RCC 7860 (cell line): ENCODE data around the gene SUCO.
"Not testable (repeated sequence)": the region's sequence is repeated elsewhere in the genome, so short reads cannot be mapped to it uniquely, and the experiment has no call there.

Experiments
- DNase-seq: peaks from one replicate; pipeline ENCODE4 v3.0.0-alpha.2; 2015; ENCODE audit warnings: low spot score
- FAIRE-seq: peaks from 2 replicates; lab custom pipeline; 2012; peaks lifted over from hg19 to GRCh38; lab: Jason Lieb, UNC

The SUCO gene

GRCh38 chr1:172603816-172604215 lies 70.9 kb downstream of the SUCO start:
- FAIRE-seq: no peak
- DNase-seq: no peak

- no peak for DNase-seq
- FAIRE-seq: no peak
Measured at GRCh38 chr1:172605641-172606040, 72.7 kb downstream of the SUCO start.

DNA sequence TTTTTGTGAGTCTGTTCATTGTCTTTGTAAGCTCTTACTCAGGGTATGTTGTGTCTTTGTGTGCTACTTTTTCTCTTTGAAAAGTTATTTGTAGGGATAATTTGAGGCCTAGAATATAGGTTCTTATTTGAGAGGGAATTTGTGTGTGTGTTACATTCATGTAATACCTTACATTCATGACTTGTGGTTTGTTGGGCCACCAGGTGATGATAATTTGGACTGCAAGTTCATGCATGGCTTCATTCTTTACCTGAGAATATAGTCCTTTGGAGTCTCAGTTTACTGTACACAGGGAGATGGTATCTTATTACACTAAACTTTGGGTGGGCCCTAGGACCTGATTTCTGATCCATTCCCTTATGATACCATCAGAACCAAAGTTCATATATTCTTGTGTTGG lies 74.2 kb downstream of the SUCO start:
- DNase-seq (no peak), FAIRE-seq (no peak)

DNA sequence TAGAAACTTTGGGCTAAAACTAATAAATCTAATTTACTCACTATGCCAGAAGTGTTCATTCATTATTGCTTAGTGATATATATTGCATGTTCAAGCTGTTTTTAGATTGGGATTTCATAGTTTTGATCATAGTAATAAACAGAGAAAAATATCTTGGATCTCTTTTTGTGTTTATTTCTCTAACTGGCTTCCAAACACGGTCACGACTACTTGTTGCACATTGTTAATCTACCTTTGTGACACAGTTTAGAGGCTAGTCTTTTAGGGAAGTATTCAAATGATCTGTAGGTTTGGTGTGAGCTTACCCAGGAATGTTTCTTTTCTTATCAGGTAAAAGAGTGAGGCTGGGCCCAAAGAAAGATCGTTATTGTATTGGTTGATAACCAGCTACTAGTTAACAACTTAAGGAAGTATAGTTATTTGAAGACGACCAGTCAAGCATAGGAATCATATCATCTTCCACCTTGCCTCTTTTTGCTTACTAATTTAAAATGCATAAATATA lies 75.2 kb downstream of the SUCO start:
- no peak for FAIRE-seq
- no peak for DNase-seq

- DNase-seq (peak; percentile 29), FAIRE-seq (peak; percentile 57)
Measured at GRCh38 chr1:172609528-172609927, 76.6 kb downstream of the SUCO start.

GRCh38 chr1:172612478-172612877 lies 79.5 kb downstream of the SUCO start:
- FAIRE-seq: no peak
- no peak for DNase-seq

GRCh38 chr1:172613294-172613693 lies 80.3 kb downstream of the SUCO start:
- FAIRE-seq: no peak
- DNase-seq: no peak

DNA sequence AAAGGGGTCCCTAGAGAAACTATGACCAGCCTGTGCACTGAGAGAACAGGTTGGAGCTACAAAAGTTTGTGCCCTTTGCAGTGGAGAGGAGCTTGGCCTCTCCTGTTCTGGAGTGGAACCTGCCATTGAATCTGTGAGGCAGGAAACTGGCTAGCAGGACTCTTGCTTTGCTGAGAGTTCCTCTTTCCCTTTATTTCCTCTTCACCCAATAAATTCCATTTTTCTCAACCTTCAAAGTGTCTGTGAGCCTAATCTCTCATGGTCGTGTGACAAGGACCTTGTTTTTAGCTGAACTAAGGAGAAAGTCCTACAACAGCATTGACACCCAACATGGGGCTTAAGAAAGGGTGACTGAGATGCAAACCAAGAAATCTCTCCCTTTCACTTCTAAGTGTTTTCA lies 83.2 kb downstream of the SUCO start:
- no peak for DNase-seq
- no peak for FAIRE-seq

DNA sequence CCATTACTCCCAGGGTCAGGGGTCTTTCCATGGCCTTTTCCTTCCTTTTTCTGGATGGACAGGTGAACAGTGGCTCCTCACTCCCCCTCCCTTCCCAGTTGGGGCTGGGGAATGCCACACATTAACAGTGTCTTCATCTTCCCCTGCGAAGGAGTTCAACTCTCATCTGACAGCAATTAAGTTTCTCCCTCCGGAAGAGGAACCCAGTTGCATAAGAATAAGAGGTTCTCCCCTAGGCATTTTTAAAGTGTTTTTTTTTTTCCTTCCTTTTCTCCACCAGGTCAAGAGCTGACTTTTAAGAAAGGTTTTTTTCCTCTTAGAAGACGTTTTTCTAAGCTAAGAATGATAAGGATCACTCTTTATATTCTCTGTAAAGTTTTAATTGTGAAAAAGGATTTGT lies 83.7 kb downstream of the SUCO start:
- DNase-seq: no peak
- FAIRE-seq: no peak

- DNase-seq, FAIRE-seq: not testable (repeated sequence)
Measured at GRCh38 chr1:172620603-172621002, 87.7 kb downstream of the SUCO start.

GRCh38 chr1:172622541-172622940 lies 89.6 kb downstream of the SUCO start:
- no peak for FAIRE-seq
- no peak for DNase-seq

DNA sequence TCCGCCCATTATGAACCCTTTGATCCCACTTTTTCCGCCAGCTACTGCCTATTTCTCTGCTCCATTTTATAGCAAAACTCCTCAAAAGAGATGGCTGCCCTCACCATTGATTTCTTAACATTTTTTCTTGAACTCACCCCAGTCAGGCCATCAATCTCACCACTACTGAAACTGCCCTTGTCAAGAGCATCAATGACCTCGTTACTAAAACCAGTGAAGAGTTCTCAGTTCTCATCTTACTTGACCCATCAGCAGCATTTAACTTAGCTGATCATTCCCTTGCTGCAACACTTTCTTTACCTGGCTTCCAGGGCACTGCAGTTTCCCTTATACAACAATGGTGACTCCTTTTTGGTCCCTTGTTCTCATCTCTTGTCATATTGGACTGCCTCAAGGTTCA lies 90.8 kb downstream of the SUCO start:
- FAIRE-seq (no peak), DNase-seq (no peak)

- DNase-seq: no peak
- no peak for FAIRE-seq
Measured at GRCh38 chr1:172626845-172627244, 93.9 kb downstream of the SUCO start.

- FAIRE-seq: no peak
- DNase-seq: no peak
Measured at GRCh38 chr1:172627702-172628101, 94.8 kb downstream of the SUCO start.

DNA sequence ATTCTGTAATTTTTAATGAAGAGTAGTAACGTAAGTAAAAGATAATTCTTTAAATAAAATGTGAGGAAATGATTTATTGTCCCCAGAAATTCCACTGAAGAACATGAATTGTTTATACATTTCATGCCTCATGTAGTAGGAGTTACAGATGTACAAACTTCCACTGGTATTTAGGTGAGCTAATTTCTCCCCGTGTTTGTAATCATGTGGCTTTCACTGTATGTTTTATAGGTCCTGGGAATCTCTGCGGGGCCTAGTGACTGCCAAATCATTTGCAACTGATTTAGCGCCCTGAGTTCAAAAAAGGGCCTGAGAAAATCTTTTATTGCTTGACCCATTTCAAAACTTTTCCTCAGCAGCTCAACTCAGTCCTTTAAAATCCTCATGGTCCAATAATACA lies 95.5 kb downstream of the SUCO start:
- DNase-seq: no peak
- FAIRE-seq: no peak

- FAIRE-seq (no peak), DNase-seq (no peak)
Measured at GRCh38 chr1:172629170-172629569, 96.2 kb downstream of the SUCO start.

GRCh38 chr1:172629638-172630037 lies 96.7 kb downstream of the SUCO start:
- FAIRE-seq: no peak

GRCh38 chr1:172630056-172630818 lies 97.3 kb downstream of the SUCO start:
- FAIRE-seq (peak; percentile 86), DNase-seq (peak; percentile 60)

More at GRCh38 chr1:172629638-172630037, 96.7 kb downstream of the SUCO start:
- no peak for DNase-seq

DNA sequence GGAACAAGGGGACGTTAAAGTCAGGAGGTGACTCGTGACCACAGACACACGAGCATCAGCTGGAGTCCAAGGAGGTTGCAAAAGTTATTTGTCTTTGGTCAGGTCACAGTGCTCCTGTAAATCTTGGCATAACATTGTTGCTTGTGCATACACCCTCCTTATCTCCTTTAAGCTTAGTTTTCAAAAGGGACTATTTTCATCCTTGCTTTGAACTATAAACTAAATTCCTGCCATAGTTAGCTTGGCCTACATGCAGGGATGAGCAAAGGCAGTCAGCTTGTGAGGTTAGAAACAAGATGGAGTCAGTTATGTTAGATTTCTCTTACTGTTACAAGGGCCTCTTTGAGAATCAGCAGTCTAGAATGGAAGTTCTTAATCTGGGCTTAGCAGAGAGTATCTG lies 97.9 kb downstream of the SUCO start:
- FAIRE-seq: no peak
- DNase-seq: peak; percentile 47

DNA sequence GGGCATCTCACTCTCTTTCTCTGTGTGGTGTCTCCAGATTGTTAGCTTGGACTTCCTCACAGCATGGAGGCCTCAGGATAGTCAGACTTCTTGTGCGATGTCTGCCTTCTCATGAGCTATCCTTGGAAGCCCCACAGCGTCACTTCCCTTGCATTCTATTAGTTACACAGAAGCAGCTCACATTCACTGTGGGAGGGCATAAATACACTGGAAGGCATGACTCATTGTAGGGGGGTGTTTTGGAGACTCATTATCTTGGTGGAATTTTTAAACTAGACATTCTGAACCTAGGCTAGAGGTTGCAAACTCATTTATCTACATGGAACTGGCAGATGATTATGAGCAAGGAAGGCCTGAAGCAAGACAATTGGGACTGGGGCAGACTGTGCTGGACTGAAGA lies 104.6 kb downstream of the SUCO start:
- peak; percentile 92 for FAIRE-seq

DNA sequence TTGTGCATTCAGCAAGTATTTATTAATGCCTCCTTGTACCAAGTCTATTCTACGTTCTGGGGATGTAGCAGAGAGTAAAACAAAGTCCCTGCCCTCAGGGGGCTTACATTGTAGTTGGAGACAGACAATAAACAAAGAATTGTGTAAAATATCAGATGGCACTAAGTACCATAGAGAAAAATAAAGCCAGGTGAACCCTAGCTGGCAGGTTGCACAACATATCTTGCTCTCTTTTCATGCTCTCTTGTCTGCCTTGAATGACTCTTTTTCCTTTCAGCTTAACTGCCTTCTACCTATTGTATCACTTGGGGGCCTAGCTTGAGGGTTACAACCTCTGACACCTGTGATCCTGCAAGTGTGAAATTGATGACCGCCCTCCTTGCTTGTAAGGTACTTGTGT lies 105.3 kb downstream of the SUCO start:
- FAIRE-seq: no peak
- peak; percentile 18 for DNase-seq

More for the DNA sequence above, 104.6 kb downstream of the SUCO start:
- DNase-seq: peak; percentile 96

GRCh38 chr1:172638885-172639831 lies 106.2 kb downstream of the SUCO start:
- peak; percentile 98 for DNase-seq
- peak; percentile 99 for FAIRE-seq
